ENCODE data around the gene NHSL2. TPM values are rescaled to one million over a fixed set of nuclear protein-coding genes. Genes with fewer than 3 reads are reported as not detected.
A peak's percentile ranks its signal among the peaks of the same experiment; 100 is the strongest.

The NHSL2 gene
- total RNA-seq, 4 donors from 2014 or later, result 1.6 to 6.0 (median 3.6) TPM

DNA sequence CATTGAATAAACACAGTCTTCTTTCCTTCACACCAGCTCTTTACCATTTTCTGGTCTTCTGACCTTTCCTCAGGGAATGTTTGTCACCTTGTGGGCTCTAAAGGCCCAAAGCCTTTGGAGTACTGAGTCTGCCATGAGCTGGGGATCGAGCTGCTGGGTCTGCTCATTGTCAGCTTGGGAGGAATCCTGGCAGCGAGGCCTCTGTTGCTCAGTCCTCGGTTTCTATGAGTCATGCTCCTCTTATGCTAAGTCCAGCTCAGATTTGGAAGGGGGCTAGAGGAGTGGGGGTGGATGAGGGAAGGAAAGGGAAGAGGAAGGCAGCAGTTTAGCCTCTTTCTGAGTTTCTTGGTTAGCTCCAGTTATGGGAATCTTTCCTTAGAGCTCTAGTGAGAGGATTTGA is 31.1 kb downstream of the NHSL2 start:
- peak; percentile 15 for DNase-seq
- peak overlapping the region; percentile 29 to 74 (median 47) for H3K27ac ChIP-seq
- intact Hi-C loops (cut with DNase I; ENCODE audit: low total_unique reads) (no loop called here), in situ Hi-C loops (cut with MboI; ENCODE audit: low pct_ligation_motif_present in 1 of 4, low pct_unique_long_range_greater_than_20kb in 1 of 4, low sequenced_read_pairs in 3 of 4) (no loop called here)
- no peaks in the 10 kb centered on the region for H3K36me3 ChIP-seq
- H3K4me1 ChIP-seq, result no peaks in the 10 kb centered on the region
- 8 to 39% methylated on average over 2 to 3 of the region's 3 CpGs for WGBS, 2 donors (ENCODE audit: low coverage in 1 of 2)
- no peaks in the 10 kb centered on the region for H3K9me3 ChIP-seq
- peak in 1 of 3 donors; percentile 40 for TF ChIP-seq POLR2AphosphoS5 (IDR thresholded peaks at IDR 0.05)
- TF ChIP-seq EP300 (IDR thresholded peaks at IDR 0.05; ENCODE audit: low read depth), result no peak
- no peaks in the 10 kb centered on the region for H3K27me3 ChIP-seq
- no peak overlapping the region for H3K4me3 ChIP-seq

GRCh38 chrX:71944369-71944768 is 33.7 kb downstream of the NHSL2 start:
- no peak for TF ChIP-seq EP300 (IDR thresholded peaks at IDR 0.05; ENCODE audit: low read depth)
- no peak for DNase-seq
- WGBS, 2 donors (ENCODE audit: low coverage in 1 of 2), result 84% methylated on average over 2 of the region's 2 CpGs; no CpG with 5 or more reads in 1 of the 2 donors
- Histone ChIP-seq H3K36me3 (no peaks in the 10 kb centered on the region), H3K4me1 (no peaks in the 10 kb centered on the region), H3K27ac (no peak overlapping the region), H3K27me3 (no peaks in the 10 kb centered on the region), H3K9me3 (no peaks in the 10 kb centered on the region), H3K4me3 (no peak overlapping the region)
- in situ Hi-C loops (cut with MboI; ENCODE audit: low pct_ligation_motif_present in 1 of 4, low pct_unique_long_range_greater_than_20kb in 1 of 4, low sequenced_read_pairs in 3 of 4) (no loop called here), intact Hi-C loops (cut with DNase I; ENCODE audit: low total_unique reads) (no loop called here)

GRCh38 chrX:71945237-71945805 is 34.7 kb downstream of the NHSL2 start:
- Histone ChIP-seq H3K27me3 (no peaks in the 10 kb centered on the region), H3K36me3 (no peaks in the 10 kb centered on the region), H3K9me3 (no peaks in the 10 kb centered on the region), H3K4me3 (no peak overlapping the region), H3K27ac (peak overlapping the region in 2 of 4 donors; percentile 6 to 51), H3K4me1 (no peaks in the 10 kb centered on the region)
- no peak for DNase-seq
- WGBS, 2 donors (ENCODE audit: low coverage in 1 of 2), result 54% methylated on average over 8 of the region's 8 CpGs; no CpG with 5 or more reads in 1 of the 2 donors
- no peak for TF ChIP-seq EP300 (IDR thresholded peaks at IDR 0.05; ENCODE audit: low read depth)
- no peak for TF ChIP-seq POLR2A (IDR thresholded peaks at IDR 0.05)
- TF ChIP-seq CTCF (IDR thresholded peaks at IDR 0.05), result no peak
- TF ChIP-seq POLR2AphosphoS5 (IDR thresholded peaks at IDR 0.05), result no peak
- in situ Hi-C loops (cut with MboI; ENCODE audit: low pct_ligation_motif_present in 1 of 4, low pct_unique_long_range_greater_than_20kb in 1 of 4, low sequenced_read_pairs in 3 of 4) (no loop called here), intact Hi-C loops (cut with DNase I; ENCODE audit: low total_unique reads) (no loop called here)

GRCh38 chrX:71949363-71949762 is 38.7 kb downstream of the NHSL2 start:
- in situ Hi-C loops (cut with MboI; ENCODE audit: low pct_ligation_motif_present in 1 of 4, low pct_unique_long_range_greater_than_20kb in 1 of 4, low sequenced_read_pairs in 3 of 4), result no loop called here

More at GRCh38 chrX:71949363-71949762, 38.7 kb downstream of the NHSL2 start:
- Histone ChIP-seq H3K4me1 (no peaks in the 10 kb centered on the region), H3K4me3 (no peak overlapping the region), H3K36me3 (no peaks in the 10 kb centered on the region), H3K27ac (no peak overlapping the region), H3K9me3 (no peaks in the 10 kb centered on the region), H3K27me3 (no peaks in the 10 kb centered on the region)
- intact Hi-C loops (cut with DNase I; ENCODE audit: low total_unique reads), result no loop called here
- DNase-seq, result no peak
- TF ChIP-seq EP300 (IDR thresholded peaks at IDR 0.05; ENCODE audit: low read depth) (no peak), POLR2AphosphoS5 (IDR thresholded peaks at IDR 0.05) (no peak), CTCF (IDR thresholded peaks at IDR 0.05) (no peak), POLR2A (IDR thresholded peaks at IDR 0.05) (no peak)
- WGBS, 2 donors (ENCODE audit: low coverage in 1 of 2), result 73% methylated on average over 7 of the region's 8 CpGs; no CpG with 5 or more reads in 1 of the 2 donors
